Pulmonary artery endothelial cell (primary cell): ENCODE measurements around the gene ZNF488. TPM values are rescaled to one million over a fixed set of nuclear protein-coding genes. Genes with fewer than 3 reads are reported as not detected.

ENCODE experiments used
- total RNA-seq: library from RNA; depleted of rRNA; stranded (reverse); fragments of >200 nt; gene quantifications from 2 replicates; pipeline ENCODE4 v1.2.3, GENCODE V29; 2014

Gene ZNF488
- total RNA-seq, 1 donor from 2014 or later: not detected

Other genes with a start within 250 kb of the ZNF488 start
- gene GDF10, start 84.1 kb downstream of the ZNF488 start, total RNA-seq: not detected in 2 replicates
- not detected in 2 replicates for gene GDF2, start 61.8 kb downstream of the ZNF488 start, total RNA-seq
- gene RBP3, start 35.9 kb downstream of the ZNF488 start, total RNA-seq: not detected in 2 replicates
- not detected in 2 replicates for gene ANXA8, start 99.8 kb upstream of the ZNF488 start, total RNA-seq
- gene FAM25G, start 107.4 kb upstream of the ZNF488 start, total RNA-seq: not detected in 2 replicates
- gene AGAP9, start 139.3 kb upstream of the ZNF488 start, total RNA-seq: 1.4 and 1.7 TPM in 2 replicates